NCI-H187 (cell line): ENCODE measurements around the gene DGKB.

Experiments used
- DNase-seq, 2 experiments: peaks; one replicate each; lab custom pipeline; 2025; lab: John Stamatoyannopoulos, UW

DGKB gene

DNA sequence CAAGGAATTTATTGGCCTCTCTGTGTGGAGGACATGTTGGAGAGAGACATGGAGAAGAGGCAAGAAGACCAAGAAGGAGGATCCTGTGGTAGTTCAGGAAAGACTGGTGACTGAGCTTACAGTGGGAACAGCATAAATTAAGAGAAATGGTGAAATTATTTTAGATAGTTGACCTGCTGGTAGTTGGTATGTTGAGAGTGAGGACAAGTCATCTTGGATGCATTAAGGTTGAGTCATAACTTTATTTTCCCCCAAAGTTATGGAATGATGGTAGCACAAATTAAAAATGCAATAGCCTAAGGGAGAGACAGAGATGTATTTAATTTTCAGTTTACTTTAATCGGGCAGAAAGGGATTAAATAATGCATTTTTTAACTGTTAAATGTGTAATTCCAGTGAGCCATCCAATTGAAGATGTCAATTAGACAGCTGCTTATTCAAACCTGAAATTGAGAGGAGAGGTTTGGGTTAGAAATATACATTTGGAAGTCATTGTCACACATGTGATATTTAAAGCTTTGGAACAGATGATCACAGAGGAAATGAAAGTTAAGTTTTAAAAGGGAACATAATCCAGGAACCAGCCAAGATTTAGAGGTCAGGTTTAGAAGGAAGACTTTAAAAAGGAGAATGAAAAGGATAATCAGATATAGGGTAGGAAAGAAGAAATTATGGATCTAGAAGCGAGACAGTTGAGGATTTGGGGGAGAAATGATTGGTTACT lies 80.6 kb downstream of the DGKB start:
- no peak for DNase-seq

DNA sequence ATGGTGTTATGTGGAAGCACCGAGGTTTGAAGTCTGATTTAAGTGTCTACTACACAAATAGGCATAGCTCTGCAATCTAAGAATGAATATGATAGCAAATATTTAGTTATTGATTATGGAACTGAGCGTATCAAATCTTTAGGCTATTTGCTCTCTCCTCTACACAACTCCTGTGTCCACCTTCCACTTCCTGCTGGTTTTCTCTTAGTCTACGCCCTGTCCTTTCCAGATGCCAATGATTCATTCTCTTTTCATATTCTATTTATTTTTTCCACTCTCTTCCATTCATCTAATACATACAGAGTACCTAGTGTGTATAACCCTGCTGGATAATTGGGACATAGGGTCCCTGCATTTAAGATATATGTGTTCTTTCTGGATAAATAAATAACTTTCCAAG lies 83.7 kb downstream of the DGKB start:
- no peak for DNase-seq

- DNase-seq: no peak
Observed at GRCh38 chr7:14817829-14818614, 84.5 kb downstream of the DGKB start.

GRCh38 chr7:14807507-14807906 lies 95.0 kb downstream of the DGKB start:
- no peak for DNase-seq

- no peak for DNase-seq
Observed at GRCh38 chr7:14806891-14807290, 95.7 kb downstream of the DGKB start.

DNA sequence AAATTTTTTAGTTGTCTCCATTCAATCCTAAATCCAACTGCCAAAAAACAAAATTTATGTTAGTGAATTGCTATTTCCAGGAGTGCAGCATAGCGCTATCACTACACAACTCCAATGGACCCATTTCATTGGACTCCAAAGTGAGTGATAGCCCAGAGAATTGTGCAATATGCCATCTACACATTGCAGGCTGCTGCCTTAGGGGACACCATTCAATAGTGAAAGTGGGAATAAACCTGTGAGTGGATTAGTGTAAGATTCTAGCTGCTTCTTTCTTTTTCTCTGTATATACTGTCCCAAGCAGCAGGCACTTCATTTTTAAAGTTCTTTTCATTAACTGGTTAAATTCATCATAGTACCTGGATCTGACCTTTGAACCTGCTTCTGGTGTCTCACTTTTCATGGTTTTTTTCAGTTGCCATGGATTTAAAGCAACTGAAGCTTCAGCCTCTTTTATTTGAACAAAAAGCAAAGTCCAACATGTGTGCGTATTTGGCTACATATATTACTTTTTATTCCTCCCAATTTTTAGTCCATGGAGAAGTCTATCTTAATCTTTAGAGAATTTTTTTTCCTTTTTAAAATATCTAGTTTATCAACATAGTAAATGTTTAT lies 97.3 kb downstream of the DGKB start:
- DNase-seq: no peak

DNA sequence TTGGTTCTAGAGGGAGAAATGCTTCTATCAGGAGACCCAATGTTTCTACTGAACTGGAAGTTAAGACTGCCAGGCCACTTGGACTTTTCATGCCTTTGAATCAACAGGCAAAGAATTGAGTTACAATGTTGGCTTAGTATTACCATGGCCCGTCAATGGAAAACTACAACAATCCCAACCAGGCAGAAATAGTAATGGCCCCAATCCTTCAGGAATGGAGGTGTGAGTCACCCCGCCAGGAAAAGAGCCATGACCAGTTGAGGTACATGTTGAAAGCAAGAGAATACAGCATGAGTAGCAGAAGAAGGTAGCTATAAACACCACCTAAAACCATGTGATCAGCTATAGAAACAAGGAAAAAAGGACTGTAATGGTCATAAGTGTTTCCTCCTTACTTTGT lies 101.9 kb downstream of the DGKB start:
- no peak for DNase-seq

- DNase-seq: no peak
Observed at GRCh38 chr7:14793151-14793550, 109.4 kb downstream of the DGKB start.

DNA sequence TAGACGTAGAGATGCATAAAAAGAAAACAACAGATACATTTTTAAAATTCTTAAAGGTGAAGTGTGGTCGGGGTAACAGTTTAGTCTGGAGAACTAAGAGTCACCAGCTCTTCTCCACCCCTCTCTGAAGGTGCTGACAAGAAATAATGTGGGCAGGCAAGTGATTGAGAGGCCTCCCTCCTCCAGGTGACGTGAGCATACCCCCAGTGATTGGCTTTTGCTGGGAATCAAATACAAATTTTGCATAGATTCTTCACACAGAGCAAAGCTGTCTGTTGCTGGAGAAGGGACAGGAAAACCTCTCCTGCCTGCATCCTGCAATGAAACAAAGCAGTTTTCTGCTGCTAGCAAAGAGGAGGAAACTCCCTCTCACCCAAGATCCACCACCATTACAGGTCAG lies 115.0 kb downstream of the DGKB start:
- no peak for DNase-seq

DNA sequence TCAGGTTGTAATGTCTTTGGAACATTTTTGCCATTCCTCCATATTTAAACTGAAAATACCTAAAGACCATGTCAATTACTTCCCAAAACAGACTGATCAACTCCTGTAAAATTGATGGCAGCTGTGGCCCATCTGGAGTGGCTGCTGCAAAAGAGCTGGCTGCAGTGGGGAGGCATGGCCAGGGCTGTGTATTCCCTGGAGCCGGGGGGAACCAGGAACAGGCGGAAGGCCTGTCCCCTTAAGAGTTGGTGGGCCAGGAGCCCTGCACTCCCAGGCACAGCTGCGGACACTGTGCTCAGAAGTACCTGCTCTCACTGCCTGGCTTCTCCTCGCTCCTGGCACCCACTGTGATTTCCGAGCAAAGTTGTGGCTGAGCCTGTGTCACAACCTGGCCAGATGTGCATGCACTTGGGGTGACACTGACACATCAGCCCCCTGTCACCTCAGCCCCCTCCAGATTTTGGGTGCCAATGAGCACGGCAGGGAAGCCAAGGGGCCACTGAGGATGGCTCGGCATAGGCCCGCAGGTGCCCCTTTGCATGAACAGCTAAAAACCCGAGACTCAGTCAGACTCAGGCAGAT lies 116.1 kb downstream of the DGKB start:
- DNase-seq: no peak

GRCh38 chr7:14777806-14778205 lies 124.7 kb downstream of the DGKB start:
- no peak for DNase-seq

GRCh38 chr7:14776266-14776665 lies 126.3 kb downstream of the DGKB start:
- no peak for DNase-seq

DNA sequence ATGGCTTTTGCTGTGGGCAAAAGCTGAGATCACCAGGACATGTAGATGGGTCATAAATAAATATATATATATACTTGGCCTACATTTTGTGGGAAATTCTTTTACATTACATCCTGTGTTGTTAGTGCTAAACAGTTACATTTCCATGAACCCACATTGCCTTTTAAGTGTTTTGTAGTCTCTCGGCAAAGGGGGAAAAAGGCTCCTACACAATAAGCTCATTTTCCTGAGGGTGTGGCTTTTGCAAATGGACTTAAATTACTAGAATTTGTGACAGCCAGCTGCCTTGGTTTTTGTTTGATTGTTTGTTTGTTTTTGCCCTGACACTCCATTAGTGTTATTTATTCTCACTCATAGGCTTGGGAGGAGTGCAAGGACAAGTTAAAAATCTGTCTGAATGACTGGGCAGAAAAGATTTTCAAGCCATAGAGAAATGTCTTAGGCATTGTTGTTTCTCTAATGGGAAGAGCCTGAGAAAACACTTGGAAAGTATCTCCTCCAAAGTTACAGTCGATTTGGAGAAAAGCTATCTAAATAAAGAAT lies 128.8 kb downstream of the DGKB start:
- no peak for DNase-seq

GRCh38 chr7:14770614-14771013 lies 131.9 kb downstream of the DGKB start:
- no peak for DNase-seq

- DNase-seq: no peak
Observed at GRCh38 chr7:14769261-14769660, 133.3 kb downstream of the DGKB start.

GRCh38 chr7:14767716-14768425 lies 134.7 kb downstream of the DGKB start:
- no peak for DNase-seq

GRCh38 chr7:14766747-14767146 lies 135.8 kb downstream of the DGKB start:
- DNase-seq: no peak

GRCh38 chr7:14765731-14766130 lies 136.8 kb downstream of the DGKB start:
- DNase-seq: no peak

DNA sequence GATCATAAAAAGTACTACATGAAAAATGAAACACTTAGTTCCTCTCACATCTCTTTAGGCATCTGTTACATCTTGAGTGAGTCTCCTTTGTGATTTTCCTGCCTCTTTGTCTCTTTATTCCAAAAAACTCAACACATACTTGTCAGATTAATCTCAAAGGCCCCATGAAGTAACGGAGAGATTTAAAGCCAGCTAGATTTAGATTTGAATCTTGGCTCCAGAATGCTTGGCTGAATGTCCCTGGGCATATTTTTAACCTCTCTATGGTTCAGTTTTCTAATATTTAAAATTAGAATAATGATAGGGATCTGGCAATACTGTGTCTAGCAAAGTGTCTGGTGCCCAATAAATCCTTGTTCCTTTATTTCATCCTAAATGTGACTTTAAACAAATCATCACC lies 140.0 kb downstream of the DGKB start:
- DNase-seq: no peak

- DNase-seq: peak; percentile 16 to 52
Observed at GRCh38 chr7:14761510-14762296, 140.8 kb downstream of the DGKB start.
